Measurements from ENCODE around the gene BTN3A1.

BTN3A1 gene

DNA sequence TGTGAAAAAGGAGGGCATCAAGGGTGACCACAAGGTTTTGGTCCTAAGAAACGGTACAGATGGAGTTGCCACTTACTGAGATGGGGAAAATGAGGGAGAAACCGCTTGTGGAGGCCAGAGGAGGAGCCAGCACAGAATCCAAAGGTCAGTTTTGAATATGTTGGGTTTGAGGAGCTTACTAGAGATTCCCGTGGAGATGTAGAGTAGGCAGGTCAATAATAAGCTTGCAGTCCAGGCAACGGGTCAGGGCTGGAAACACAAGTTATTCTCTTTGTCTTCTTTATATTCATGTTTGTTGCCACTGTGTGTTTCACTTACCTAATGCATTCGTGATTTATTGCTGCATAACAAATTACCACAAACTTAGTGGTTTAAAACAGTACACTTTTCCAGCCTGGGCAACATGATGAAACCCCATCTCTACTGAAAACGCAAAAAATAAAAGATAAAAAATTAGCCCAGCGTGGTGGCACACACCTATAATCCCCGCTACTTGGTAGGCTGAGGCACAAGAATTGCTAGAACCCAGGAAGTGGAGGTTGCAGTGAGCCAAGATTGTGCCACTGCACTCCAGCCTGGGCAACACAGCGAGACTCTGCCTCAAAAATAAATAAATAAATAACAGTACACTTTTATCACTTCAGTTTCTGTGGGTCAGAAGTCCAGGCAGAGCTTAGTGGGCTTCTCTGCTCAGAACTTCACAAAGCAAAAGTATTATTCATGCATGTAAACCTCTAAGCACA is 39.8 kb upstream of the BTN3A1 start:
- CTCF ChIA-PET, result interaction anchor here (1.2 kb wide), 1 partner anchor 17 kb away, joined by 4 read pairs; no protein-coding TSS in a partner anchor
- Histone ChIP-seq H3K36me3 (ENCODE audit: control insufficient read depth in 2 of 2, insufficient read depth in 1 of 2, low read length in 2 of 2) (no peaks in the 10 kb centered on the region), H3K9me3 (ENCODE audit: control insufficient read depth, insufficient read depth, low read depth, low read length) (no peaks in the 10 kb centered on the region), H3K4me3 (ENCODE audit: low read depth, low read length) (no peak overlapping the region), H3K27ac (ENCODE audit: extremely low read depth, low read depth, low read length) (no peak overlapping the region), H3K4me1 (ENCODE audit: control insufficient read depth, insufficient read depth, low read length) (peaks cover 8% of the 10 kb centered on the region)
- POLR2A ChIA-PET, result interaction anchor here (0.8 to 1.9 kb wide), 2 partner anchors 21 to 171 kb away, joined by 3 to 8 read pairs; partner anchors contain the start of gene BTN2A2
- TF ChIP-seq ZNF133 (tag by site-specific recombination; IDR thresholded peaks at IDR 0.05) (no peak), KLF16 (tag by site-specific recombination; IDR thresholded peaks at IDR 0.05) (no peak), RBAK (tag by site-specific recombination; IDR thresholded peaks at IDR 0.05) (no peak), WT1 (tag by site-specific recombination; IDR thresholded peaks at IDR 0.05) (no peak), KLF7 (tag by site-specific recombination; IDR thresholded peaks at IDR 0.05; ENCODE audit: borderline replicate concordance) (no peak), ZNF311 (tag by site-specific recombination; IDR thresholded peaks at IDR 0.05; ENCODE audit: borderline replicate concordance) (no peak), GLIS1 (tag by site-specific recombination; IDR thresholded peaks at IDR 0.05) (no peak), ZSCAN23 (tag by site-specific recombination; IDR thresholded peaks at IDR 0.05) (no peak), ZNF623 (tag by site-specific recombination; IDR thresholded peaks at IDR 0.05) (no peak), ZNF132 (tag by site-specific recombination; IDR thresholded peaks at IDR 0.05; ENCODE audit: borderline replicate concordance) (no peak), ZNF202 (tag by site-specific recombination; IDR thresholded peaks at IDR 0.05; ENCODE audit: borderline replicate concordance) (no peak), FEZF1 (tag by site-specific recombination; IDR thresholded peaks at IDR 0.05) (no peak)
- TF ChIP-seq, protein P1, sequence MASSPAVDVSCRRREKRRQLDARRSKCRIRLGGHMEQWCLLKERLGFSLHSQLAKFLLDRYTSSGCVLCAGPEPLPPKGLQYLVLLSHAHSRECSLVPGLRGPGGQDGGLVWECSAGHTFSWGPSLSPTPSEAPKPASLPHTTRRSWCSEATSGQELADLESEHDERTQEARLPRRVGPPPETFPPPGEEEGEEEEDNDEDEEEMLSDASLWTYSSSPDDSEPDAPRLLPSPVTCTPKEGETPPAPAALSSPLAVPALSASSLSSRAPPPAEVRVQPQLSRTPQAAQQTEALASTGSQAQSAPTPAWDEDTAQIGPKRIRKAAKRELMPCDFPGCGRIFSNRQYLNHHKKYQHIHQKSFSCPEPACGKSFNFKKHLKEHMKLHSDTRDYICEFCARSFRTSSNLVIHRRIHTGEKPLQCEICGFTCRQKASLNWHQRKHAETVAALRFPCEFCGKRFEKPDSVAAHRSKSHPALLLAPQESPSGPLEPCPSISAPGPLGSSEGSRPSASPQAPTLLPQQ (tag by site-specific recombination; IDR thresholded peaks at IDR 0.05), result no peak
- TF ChIP-seq, protein P2, sequence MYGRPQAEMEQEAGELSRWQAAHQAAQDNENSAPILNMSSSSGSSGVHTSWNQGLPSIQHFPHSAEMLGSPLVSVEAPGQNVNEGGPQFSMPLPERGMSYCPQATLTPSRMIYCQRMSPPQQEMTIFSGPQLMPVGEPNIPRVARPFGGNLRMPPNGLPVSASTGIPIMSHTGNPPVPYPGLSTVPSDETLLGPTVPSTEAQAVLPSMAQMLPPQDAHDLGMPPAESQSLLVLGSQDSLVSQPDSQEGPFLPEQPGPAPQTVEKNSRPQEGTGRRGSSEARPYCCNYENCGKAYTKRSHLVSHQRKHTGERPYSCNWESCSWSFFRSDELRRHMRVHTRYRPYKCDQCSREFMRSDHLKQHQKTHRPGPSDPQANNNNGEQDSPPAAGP (tag by site-specific recombination; IDR thresholded peaks at IDR 0.05), result no peak
- TF ChIP-seq, protein P3, sequence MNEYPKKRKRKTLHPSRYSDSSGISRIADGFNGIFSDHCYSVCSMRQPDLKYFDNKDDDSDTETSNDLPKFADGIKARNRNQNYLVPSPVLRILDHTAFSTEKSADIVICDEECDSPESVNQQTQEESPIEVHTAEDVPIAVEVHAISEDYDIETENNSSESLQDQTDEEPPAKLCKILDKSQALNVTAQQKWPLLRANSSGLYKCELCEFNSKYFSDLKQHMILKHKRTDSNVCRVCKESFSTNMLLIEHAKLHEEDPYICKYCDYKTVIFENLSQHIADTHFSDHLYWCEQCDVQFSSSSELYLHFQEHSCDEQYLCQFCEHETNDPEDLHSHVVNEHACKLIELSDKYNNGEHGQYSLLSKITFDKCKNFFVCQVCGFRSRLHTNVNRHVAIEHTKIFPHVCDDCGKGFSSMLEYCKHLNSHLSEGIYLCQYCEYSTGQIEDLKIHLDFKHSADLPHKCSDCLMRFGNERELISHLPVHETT (tag by site-specific recombination; IDR thresholded peaks at IDR 0.05), result no peak

DNA sequence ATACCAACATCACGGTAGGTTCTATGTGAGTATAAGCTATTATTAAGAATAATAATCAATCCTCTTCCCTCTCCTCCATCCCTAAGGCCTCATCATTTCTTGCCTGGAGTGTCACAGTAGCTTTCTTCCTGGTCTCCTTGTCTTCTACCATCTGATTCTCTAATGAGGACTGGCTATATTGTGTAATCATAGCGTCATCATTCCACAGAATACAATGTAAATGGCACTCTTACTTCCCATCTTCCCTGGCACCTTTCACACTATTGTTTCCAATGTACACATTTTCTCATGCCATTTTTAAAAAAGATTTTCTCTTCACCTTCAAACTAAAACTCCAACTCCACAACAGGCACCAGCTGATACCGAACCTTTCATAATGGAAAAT is 39.2 kb upstream of the BTN3A1 start:
- ChIA-PET POLR2A (interaction anchor here (0.8 to 1.9 kb wide), 2 partner anchors 21 to 170 kb away, joined by 3 to 8 read pairs; partner anchors contain the start of gene BTN2A2), CTCF (interaction anchor here (1.2 kb wide), 1 partner anchor 17 kb away, joined by 4 read pairs; no protein-coding TSS in a partner anchor)
- H3K4me1 ChIP-seq (ENCODE audit: control insufficient read depth, insufficient read depth, low read length), result peaks cover 8% of the 10 kb centered on the region
- no peak overlapping the region for H3K27ac ChIP-seq (ENCODE audit: extremely low read depth, low read depth, low read length)
- no peaks in the 10 kb centered on the region for H3K9me3 ChIP-seq (ENCODE audit: control insufficient read depth, insufficient read depth, low read depth, low read length)
- TF ChIP-seq ZNF792 (tag by site-specific recombination; IDR thresholded peaks at IDR 0.05) (no peak), PRDM1 (tag by site-specific recombination; IDR thresholded peaks at IDR 0.05) (peak; percentile 62; the same call in 1 of the 2 replicates), ZNF394 (tag by site-specific recombination; IDR thresholded peaks at IDR 0.05; ENCODE audit: borderline replicate concordance) (no peak), ZNF76 (tag by site-specific recombination; IDR thresholded peaks at IDR 0.05; ENCODE audit: borderline replicate concordance, low read depth) (no peak)
- TF ChIP-seq, protein P4, sequence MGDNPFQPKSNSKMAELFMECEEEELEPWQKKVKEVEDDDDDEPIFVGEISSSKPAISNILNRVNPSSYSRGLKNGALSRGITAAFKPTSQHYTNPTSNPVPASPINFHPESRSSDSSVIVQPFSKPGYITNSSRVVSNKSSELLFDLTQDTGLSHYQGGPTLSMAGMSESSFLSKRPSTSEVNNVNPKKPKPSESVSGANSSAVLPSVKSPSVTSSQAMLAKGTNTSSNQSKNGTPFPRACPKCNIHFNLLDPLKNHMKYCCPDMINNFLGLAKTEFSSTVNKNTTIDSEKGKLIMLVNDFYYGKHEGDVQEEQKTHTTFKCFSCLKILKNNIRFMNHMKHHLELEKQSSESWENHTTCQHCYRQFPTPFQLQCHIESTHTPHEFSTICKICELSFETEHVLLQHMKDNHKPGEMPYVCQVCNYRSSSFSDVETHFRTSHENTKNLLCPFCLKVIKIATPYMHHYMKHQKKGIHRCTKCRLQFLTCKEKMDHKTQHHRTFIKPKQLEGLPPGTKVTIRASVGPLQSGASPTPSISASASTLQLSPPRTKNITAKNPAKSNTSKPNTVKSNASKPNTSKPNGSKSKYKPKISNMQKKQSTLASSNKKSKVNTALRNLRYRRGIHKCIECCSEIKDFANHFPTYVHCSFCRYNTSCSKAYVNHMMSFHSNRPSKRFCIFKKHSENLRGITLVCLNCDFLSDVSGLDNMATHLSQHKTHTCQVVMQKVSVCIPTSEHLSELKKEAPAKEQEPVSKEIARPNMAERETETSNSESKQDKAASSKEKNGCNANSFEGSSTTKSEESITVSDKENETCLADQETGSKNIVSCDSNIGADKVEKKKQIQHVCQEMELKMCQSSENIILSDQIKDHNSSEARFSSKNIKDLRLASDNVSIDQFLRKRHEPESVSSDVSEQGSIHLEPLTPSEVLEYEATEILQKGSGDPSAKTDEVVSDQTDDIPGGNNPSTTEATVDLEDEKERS (tag by site-specific recombination; IDR thresholded peaks at IDR 0.05), result no peak
- no peaks in the 10 kb centered on the region for H3K36me3 ChIP-seq (ENCODE audit: control insufficient read depth in 2 of 2, insufficient read depth in 1 of 2, low read length in 2 of 2)
- H3K4me3 ChIP-seq (ENCODE audit: low read depth, low read length), result no peak overlapping the region
